PC-9 (cell line): Measurements from ENCODE around the gene IL1A. TPM values are rescaled to one million over a fixed set of nuclear protein-coding genes. Genes with fewer than 3 reads are reported as not detected.

Source experiments
- BruUV-seq: library from RNA; stranded (reverse); fragments of 400-500 nt; replicated peaks from 2 replicates; lab custom pipeline; 2021; lab: Mats Ljungman, UMichigan
- CTCF ChIA-PET: fragments of 300-600 bp; sonication (Branson Sonifier 250); formaldehyde crosslinking; loops from one replicate; lab custom pipeline; 2022; ENCODE audit warnings: antibody characterized with exemption; lab: Charles Lee
- POLR2A ChIA-PET: fragments of 300-600 bp; sonication (Branson Sonifier 250); formaldehyde crosslinking; loops from one replicate; lab custom pipeline; 2022; ENCODE audit warnings: antibody characterized with exemption; ENCODE audit not compliant: unreplicated experiment; lab: Charles Lee
- DNase-seq, 2 experiments: peaks; one replicate each; pipeline versions ENCODE4 v3.0.0 to v3.0.0-alpha.2; 2015 to 2022; ENCODE audit warnings: mixed read lengths in 1 of 2
- H2AFZ ChIP-seq: fragments of 200-600 bp; sonication (generic); 2 replicates; pipeline ENCODE4 v1.8.1; 2017; ENCODE audit warnings: antibody characterized with exemption
- H3F3A ChIP-seq: fragments of 200-600 bp; sonication (generic); 2 replicates; pipeline ENCODE4 v1.8.1; 2017; ENCODE audit warnings: antibody characterized with exemption, mild to moderate bottlenecking, low read depth; ENCODE audit not compliant: insufficient read depth
- H3K27ac ChIP-seq: fragments of 200-600 bp; sonication (generic); 2 replicates; pipeline ENCODE4 v1.6.1; 2016; ENCODE audit warnings: mixed run types
- H3K27me3 ChIP-seq: fragments of 200-600 bp; sonication (generic); 2 replicates; pipeline ENCODE4 v1.6.1; 2016; ENCODE audit warnings: low read depth, mixed run types; ENCODE audit not compliant: insufficient read depth
- H3K36me3 ChIP-seq: fragments of 200-600 bp; sonication (generic); 2 replicates; pipeline ENCODE4 v1.6.1; 2016; ENCODE audit warnings: low read depth, mixed run types
- H3K4me1 ChIP-seq: fragments of 200-600 bp; sonication (generic); replicated peaks from 2 replicates; pipeline ENCODE4 v1.6.1; 2016; ENCODE audit warnings: mixed run types; ENCODE audit not compliant: insufficient read depth
- H3K4me2 ChIP-seq: fragments of 200-600 bp; sonication (generic); 2 replicates; pipeline ENCODE4 v1.6.1; 2017; ENCODE audit warnings: mixed run types
- H3K4me3 ChIP-seq: fragments of 200-600 bp; sonication (generic); 2 replicates; pipeline ENCODE4 v1.6.1; 2016; ENCODE audit warnings: mixed run types
- H3K79me2 ChIP-seq: fragments of 200-600 bp; sonication (generic); 2 replicates; pipeline ENCODE4 v1.6.1; 2017; ENCODE audit warnings: low read depth, mixed run types
- H3K9me2 ChIP-seq: fragments of 200-600 bp; sonication (generic); 2 replicates; pipeline ENCODE4 v1.8.1; 2017; ENCODE audit warnings: mild to moderate bottlenecking; ENCODE audit not compliant: insufficient read depth
- H3K9me3 ChIP-seq: fragments of 200-600 bp; sonication (generic); 2 replicates; pipeline ENCODE4 v1.8.1; 2016; ENCODE audit warnings: low read depth; ENCODE audit not compliant: insufficient read depth
- H4K20me1 ChIP-seq: fragments of 200-600 bp; sonication (generic); 2 replicates; pipeline ENCODE4 v1.8.1; 2017; ENCODE audit not compliant: insufficient read depth
- EZH2 ChIP-seq: fragments of 200-600 bp; sonication (generic); IDR thresholded peaks from 2 replicates; pipeline ENCODE4 v1.8.0; 2017; ENCODE audit warnings: antibody characterized with exemption, low read depth
- intact Hi-C: fragments of 100-400 bp; cut with micrococcal nuclease; formaldehyde crosslinking; loops from one replicate; pipeline ENCODE4 v1.10.0; 2022; ENCODE audit not compliant: unreplicated experiment
- total RNA-seq: library from RNA; stranded (reverse); gene quantifications from 2 replicates; pipeline ENCODE4 v1.2.3, GENCODE V29; 2021
- TF ChIP-seq, protein P1 (sequence below): fragments of 200-600 bp; sonication (generic); conservative IDR thresholded peaks from 2 replicates; pipeline ENCODE4 v1.6.1; 2017; ENCODE audit warnings: mixed run types, antibody characterized with exemption, mild to moderate bottlenecking, moderate library complexity

IL1A gene
- total RNA-seq, 1 experiment from 2014 or later: 0.55 TPM

- Histone ChIP-seq H3K27me3 (no peaks in the 10 kb centered on the region), H3K4me1 (peaks cover 18% of the 10 kb centered on the region), H3K27ac (no peak overlapping the region), H3K79me2 (no peaks in the 10 kb centered on the region), H3K4me2 (no peak overlapping the region), H3K9me2 (no peaks in the 10 kb centered on the region), H3K4me3 (no peak overlapping the region), H3F3A (peaks cover 5% of the 10 kb centered on the region; the same call in 1 of the 2 replicates), H3K9me3 (no peaks in the 10 kb centered on the region), H4K20me1 (no peaks in the 10 kb centered on the region), H3K36me3 (no peaks in the 10 kb centered on the region), H2AFZ (no peak overlapping the region)
- TF ChIP-seq EZH2: no peak
- TF ChIP-seq, protein P1, sequence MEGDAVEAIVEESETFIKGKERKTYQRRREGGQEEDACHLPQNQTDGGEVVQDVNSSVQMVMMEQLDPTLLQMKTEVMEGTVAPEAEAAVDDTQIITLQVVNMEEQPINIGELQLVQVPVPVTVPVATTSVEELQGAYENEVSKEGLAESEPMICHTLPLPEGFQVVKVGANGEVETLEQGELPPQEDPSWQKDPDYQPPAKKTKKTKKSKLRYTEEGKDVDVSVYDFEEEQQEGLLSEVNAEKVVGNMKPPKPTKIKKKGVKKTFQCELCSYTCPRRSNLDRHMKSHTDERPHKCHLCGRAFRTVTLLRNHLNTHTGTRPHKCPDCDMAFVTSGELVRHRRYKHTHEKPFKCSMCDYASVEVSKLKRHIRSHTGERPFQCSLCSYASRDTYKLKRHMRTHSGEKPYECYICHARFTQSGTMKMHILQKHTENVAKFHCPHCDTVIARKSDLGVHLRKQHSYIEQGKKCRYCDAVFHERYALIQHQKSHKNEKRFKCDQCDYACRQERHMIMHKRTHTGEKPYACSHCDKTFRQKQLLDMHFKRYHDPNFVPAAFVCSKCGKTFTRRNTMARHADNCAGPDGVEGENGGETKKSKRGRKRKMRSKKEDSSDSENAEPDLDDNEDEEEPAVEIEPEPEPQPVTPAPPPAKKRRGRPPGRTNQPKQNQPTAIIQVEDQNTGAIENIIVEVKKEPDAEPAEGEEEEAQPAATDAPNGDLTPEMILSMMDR: no peak
- ChIA-PET POLR2A (no interaction called here), CTCF (no interaction called here)
- intact Hi-C loops: no loop called here
- no TSS peak for BruUV-seq
- no peak for DNase-seq
These were observed 45.0 kb upstream of the IL1A start for GRCh38 chr2:112829101-112829960.

DNA sequence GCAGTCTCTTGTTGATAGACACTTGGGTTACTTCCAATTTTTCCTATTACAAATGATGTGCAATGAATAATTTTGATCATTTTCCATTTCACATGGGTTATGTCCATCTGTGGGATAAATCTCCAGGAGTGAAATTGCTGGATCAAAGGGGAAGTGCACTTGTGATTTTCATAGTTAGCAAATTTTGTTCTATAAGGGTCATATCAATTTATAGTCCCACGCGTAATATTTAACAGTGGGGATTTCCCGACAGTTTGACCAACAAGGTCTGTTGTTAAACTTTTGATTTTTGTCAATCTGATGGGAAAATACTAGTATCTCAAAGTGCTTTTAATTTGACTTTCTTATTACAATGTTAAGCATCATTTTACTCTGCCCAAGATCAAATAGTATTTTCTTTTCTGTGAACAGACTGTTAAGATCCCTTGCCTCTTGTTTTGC, 44.0 kb upstream of the IL1A start:
- Histone ChIP-seq H3K4me1 (peaks cover 10% of the 10 kb centered on the region), H4K20me1 (no peaks in the 10 kb centered on the region), H3K79me2 (no peaks in the 10 kb centered on the region), H3K36me3 (no peaks in the 10 kb centered on the region), H3K4me3 (no peak overlapping the region), H3K27ac (no peak overlapping the region), H3K9me3 (no peaks in the 10 kb centered on the region), H3F3A (no peaks in the 10 kb centered on the region), H2AFZ (no peak overlapping the region), H3K27me3 (no peaks in the 10 kb centered on the region), H3K9me2 (no peaks in the 10 kb centered on the region), H3K4me2 (no peak overlapping the region)
- POLR2A ChIA-PET: no interaction called here
- CTCF ChIA-PET: no interaction called here
- no peak for DNase-seq
- BruUV-seq: no TSS peak
- TF ChIP-seq, protein P1: no peak
- no peak for TF ChIP-seq EZH2
- intact Hi-C loops: no loop called here

- intact Hi-C loops: no loop called here
- Histone ChIP-seq H4K20me1 (no peaks in the 10 kb centered on the region), H3K9me3 (no peaks in the 10 kb centered on the region), H3K9me2 (no peaks in the 10 kb centered on the region), H3K4me1 (peaks cover 6% of the 10 kb centered on the region; the same call in 1 of the 2 replicates), H3K4me2 (no peak overlapping the region), H3K36me3 (no peaks in the 10 kb centered on the region), H2AFZ (no peak overlapping the region), H3F3A (no peaks in the 10 kb centered on the region), H3K27ac (no peak overlapping the region), H3K4me3 (no peak overlapping the region), H3K27me3 (no peaks in the 10 kb centered on the region), H3K79me2 (no peaks in the 10 kb centered on the region)
- TF ChIP-seq EZH2: no peak
- TF ChIP-seq, protein P1: no peak
- ChIA-PET CTCF (no interaction called here), POLR2A (no interaction called here)
- no TSS peak for BruUV-seq
- no peak for DNase-seq
These were observed 43.4 kb upstream of the IL1A start for GRCh38 chr2:112827604-112828185.
